ENCODE data around the gene NRCAM.

NRCAM gene

GRCh38 chr7:108301387-108301786 is 154.8 kb downstream of the NRCAM start:
- Mint-ChIP-seq H3K4me3 (no peak overlapping the region), H3K27me3 (peaks cover 3% of the 10 kb centered on the region), H3K9me3 (no peaks in the 10 kb centered on the region), H3K4me1 (ENCODE audit: low read depth) (no peaks in the 10 kb centered on the region), H3K27ac (no peak overlapping the region), H3K36me3 (ENCODE audit: low read depth) (no peaks in the 10 kb centered on the region)
- intact Hi-C loops (cut with micrococcal nuclease), result no loop called here

DNA sequence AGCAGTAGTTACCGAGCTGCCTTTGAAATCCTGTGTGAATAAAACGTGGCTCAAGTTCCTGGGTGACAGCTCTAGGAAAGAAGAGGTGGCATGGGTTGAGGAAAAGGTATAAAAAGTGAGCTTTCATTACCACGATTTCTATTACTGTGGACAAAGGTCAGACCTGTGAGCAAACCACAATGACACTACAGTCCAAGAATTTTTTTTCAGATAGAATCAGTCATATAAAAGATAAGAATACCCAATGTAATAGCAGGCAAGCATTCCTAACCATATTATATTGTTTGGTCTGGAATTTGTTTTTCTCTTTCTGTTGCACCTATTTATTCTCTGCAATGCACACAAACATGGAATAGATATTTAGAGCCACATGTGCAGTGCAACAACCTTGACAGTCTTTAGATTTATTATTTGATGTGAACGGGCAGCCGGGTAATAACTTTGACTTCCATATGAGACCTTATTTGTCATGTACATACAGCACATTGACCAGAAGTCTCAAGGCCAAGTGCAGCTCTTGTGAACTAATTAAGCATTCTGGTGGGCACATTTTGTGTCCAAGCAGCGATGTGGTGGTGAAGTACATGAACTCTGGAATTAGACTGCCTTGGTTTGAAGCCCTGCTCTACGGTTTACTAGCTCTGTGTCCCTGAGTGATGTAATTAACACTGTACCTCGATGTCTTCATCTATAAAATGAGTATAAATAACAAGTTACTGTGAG is 156.8 kb downstream of the NRCAM start:
- Mint-ChIP-seq H3K4me3 (no peak overlapping the region), H3K27me3 (no peaks in the 10 kb centered on the region), H3K36me3 (ENCODE audit: low read depth) (no peaks in the 10 kb centered on the region), H3K27ac (no peak overlapping the region), H3K4me1 (ENCODE audit: low read depth) (peaks cover 5% of the 10 kb centered on the region), H3K9me3 (no peaks in the 10 kb centered on the region)
- intact Hi-C loops (cut with micrococcal nuclease), result no loop called here

DNA sequence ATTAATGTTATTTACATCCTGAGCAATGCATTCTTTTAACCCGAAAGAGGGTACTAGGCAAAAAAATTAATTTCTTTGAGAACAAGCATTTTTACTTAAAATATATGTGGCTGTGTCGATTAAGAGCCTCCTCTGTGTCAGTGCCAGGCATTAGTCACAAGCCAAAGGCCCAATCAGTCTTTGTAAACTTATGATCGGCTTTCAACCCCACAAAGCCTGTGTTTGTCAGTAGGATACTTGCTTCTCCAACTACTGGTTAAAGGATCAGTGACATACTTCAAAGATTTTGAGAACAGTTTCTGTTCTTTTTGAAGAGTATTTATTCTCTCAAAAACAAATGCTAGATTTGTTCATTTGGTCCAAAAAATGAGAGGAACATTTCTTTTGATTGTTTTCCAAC is 159.3 kb downstream of the NRCAM start:
- H3K27ac Mint-ChIP-seq, result no peak overlapping the region
- intact Hi-C loops (cut with micrococcal nuclease), result no loop called here
- peaks cover 5% of the 10 kb centered on the region for H3K4me1 Mint-ChIP-seq (ENCODE audit: low read depth)
- no peaks in the 10 kb centered on the region for H3K9me3 Mint-ChIP-seq
- no peak overlapping the region for H3K4me3 Mint-ChIP-seq
- H3K36me3 Mint-ChIP-seq (ENCODE audit: low read depth), result no peaks in the 10 kb centered on the region
- no peaks in the 10 kb centered on the region for H3K27me3 Mint-ChIP-seq

GRCh38 chr7:108294595-108294994 is 161.6 kb downstream of the NRCAM start:
- no peaks in the 10 kb centered on the region for H3K9me3 Mint-ChIP-seq
- no peaks in the 10 kb centered on the region for H3K36me3 Mint-ChIP-seq (ENCODE audit: low read depth)
- peaks cover 5% of the 10 kb centered on the region for H3K4me1 Mint-ChIP-seq (ENCODE audit: low read depth)
- intact Hi-C loops (cut with micrococcal nuclease), result no loop called here
- no peak overlapping the region for H3K4me3 Mint-ChIP-seq
- no peaks in the 10 kb centered on the region for H3K27me3 Mint-ChIP-seq
- H3K27ac Mint-ChIP-seq, result no peak overlapping the region

DNA sequence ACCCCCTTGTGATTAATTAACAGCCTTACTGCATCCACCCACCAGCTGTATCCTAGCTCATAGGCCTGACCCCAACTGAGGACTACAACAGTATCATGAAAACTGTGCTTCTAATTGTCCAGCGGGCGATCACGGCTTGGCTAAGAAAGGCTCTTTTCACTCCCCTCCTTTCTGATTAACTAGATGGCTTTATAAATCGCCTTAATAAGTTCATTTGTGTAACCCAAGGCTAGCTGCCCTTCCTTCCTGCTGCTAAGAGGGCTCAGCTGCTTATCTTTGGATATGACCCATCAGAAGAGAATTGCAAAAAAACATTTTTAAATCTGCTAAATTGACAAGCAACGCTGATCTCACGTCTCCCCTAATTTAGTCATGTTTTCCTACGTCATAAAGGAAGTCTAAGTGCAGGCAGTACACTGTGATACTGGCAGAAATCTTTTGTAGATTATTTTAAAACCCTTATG is 163.1 kb downstream of the NRCAM start:
- no peak overlapping the region for H3K27ac Mint-ChIP-seq
- peaks cover 5% of the 10 kb centered on the region for H3K4me1 Mint-ChIP-seq (ENCODE audit: low read depth)
- intact Hi-C loops (cut with micrococcal nuclease), result no loop called here
- no peaks in the 10 kb centered on the region for H3K36me3 Mint-ChIP-seq (ENCODE audit: low read depth)
- no peaks in the 10 kb centered on the region for H3K9me3 Mint-ChIP-seq
- H3K27me3 Mint-ChIP-seq, result no peaks in the 10 kb centered on the region
- H3K4me3 Mint-ChIP-seq, result no peak overlapping the region

DNA sequence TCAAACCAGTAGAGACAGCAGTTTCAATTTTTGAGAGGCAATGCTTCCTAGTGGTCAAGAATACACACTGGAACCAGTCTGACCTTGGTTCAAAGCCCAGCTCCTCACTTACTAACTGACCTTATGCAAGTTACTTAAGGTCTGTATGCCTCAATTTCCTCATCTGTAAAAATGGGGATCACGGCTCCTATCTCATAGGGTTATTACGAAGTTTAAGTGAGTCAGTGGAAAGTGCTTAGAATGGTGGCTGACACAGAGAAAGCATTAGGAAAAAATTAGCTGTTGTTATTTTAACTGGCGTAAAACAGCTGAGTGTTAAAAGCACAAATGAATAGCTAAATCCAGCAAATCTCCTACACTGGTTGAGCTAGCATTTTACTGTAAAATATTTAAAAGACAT is 163.7 kb downstream of the NRCAM start:
- Mint-ChIP-seq H3K27ac (no peak overlapping the region), H3K4me3 (no peak overlapping the region), H3K27me3 (no peaks in the 10 kb centered on the region), H3K9me3 (no peaks in the 10 kb centered on the region), H3K36me3 (ENCODE audit: low read depth) (no peaks in the 10 kb centered on the region), H3K4me1 (ENCODE audit: low read depth) (peaks cover 5% of the 10 kb centered on the region)
- intact Hi-C loops (cut with micrococcal nuclease), result no loop called here

- Mint-ChIP-seq H3K27me3 (no peaks in the 10 kb centered on the region), H3K9me3 (no peaks in the 10 kb centered on the region), H3K27ac (no peak overlapping the region), H3K36me3 (ENCODE audit: low read depth) (no peaks in the 10 kb centered on the region), H3K4me3 (no peak overlapping the region), H3K4me1 (ENCODE audit: low read depth) (peaks cover 5% of the 10 kb centered on the region)
- intact Hi-C loops (cut with micrococcal nuclease), result no loop called here
Observed at GRCh38 chr7:108291791-108292440, 164.3 kb downstream of the NRCAM start.

GRCh38 chr7:108291152-108291508 is 165.1 kb downstream of the NRCAM start:
- H3K9me3 Mint-ChIP-seq, result no peaks in the 10 kb centered on the region
- H3K27me3 Mint-ChIP-seq, result no peaks in the 10 kb centered on the region
- no peak overlapping the region for H3K4me3 Mint-ChIP-seq
- intact Hi-C loops (cut with micrococcal nuclease), result no loop called here
- no peaks in the 10 kb centered on the region for H3K36me3 Mint-ChIP-seq (ENCODE audit: low read depth)
- H3K4me1 Mint-ChIP-seq (ENCODE audit: low read depth), result peaks cover 5% of the 10 kb centered on the region
- H3K27ac Mint-ChIP-seq, result no peak overlapping the region

GRCh38 chr7:108290459-108291151 is 165.6 kb downstream of the NRCAM start:
- Mint-ChIP-seq H3K27me3 (no peaks in the 10 kb centered on the region), H3K4me3 (no peak overlapping the region), H3K9me3 (no peaks in the 10 kb centered on the region), H3K36me3 (ENCODE audit: low read depth) (no peaks in the 10 kb centered on the region), H3K27ac (no peak overlapping the region), H3K4me1 (ENCODE audit: low read depth) (peaks cover 5% of the 10 kb centered on the region)
- intact Hi-C loops (cut with micrococcal nuclease), result no loop called here

- peaks cover 5% of the 10 kb centered on the region for H3K4me1 Mint-ChIP-seq (ENCODE audit: low read depth)
- no peak overlapping the region for H3K27ac Mint-ChIP-seq
- no peaks in the 10 kb centered on the region for H3K36me3 Mint-ChIP-seq (ENCODE audit: low read depth)
- no peaks in the 10 kb centered on the region for H3K9me3 Mint-ChIP-seq
- H3K27me3 Mint-ChIP-seq, result no peaks in the 10 kb centered on the region
- H3K4me3 Mint-ChIP-seq, result no peak overlapping the region
- intact Hi-C loops (cut with micrococcal nuclease), result no loop called here
Observed at GRCh38 chr7:108289852-108290251, 166.4 kb downstream of the NRCAM start.

DNA sequence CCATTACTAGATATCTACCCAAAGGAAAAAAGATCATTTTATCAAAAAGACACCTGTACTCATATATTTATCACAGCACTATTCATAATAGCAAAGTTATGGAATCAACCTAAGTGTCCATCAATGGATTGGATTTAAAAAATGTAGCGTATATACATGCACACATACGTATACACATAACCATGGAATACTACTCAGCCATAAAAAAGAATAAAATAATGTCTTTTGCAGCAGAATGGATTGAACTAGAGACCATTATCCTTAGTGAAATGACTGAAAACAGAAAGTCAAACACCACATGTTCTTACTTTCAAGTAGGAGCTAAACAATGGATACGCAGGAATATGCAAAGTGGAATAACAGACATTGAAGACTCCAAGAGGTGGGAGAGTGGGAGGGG is 168.4 kb downstream of the NRCAM start:
- H3K27ac Mint-ChIP-seq, result no peak overlapping the region
- no peaks in the 10 kb centered on the region for H3K4me1 Mint-ChIP-seq (ENCODE audit: low read depth)
- no peaks in the 10 kb centered on the region for H3K9me3 Mint-ChIP-seq
- H3K36me3 Mint-ChIP-seq (ENCODE audit: low read depth), result no peaks in the 10 kb centered on the region
- intact Hi-C loops (cut with micrococcal nuclease), result no loop called here
- no peak overlapping the region for H3K4me3 Mint-ChIP-seq
- peaks cover 3% of the 10 kb centered on the region for H3K27me3 Mint-ChIP-seq

- H3K27ac Mint-ChIP-seq, result no peak overlapping the region
- no peaks in the 10 kb centered on the region for H3K4me1 Mint-ChIP-seq (ENCODE audit: low read depth)
- no peaks in the 10 kb centered on the region for H3K9me3 Mint-ChIP-seq
- no peaks in the 10 kb centered on the region for H3K36me3 Mint-ChIP-seq (ENCODE audit: low read depth)
- no peak overlapping the region for H3K4me3 Mint-ChIP-seq
- intact Hi-C loops (cut with micrococcal nuclease), result no loop called here
- peaks cover 3% of the 10 kb centered on the region for H3K27me3 Mint-ChIP-seq
Observed at GRCh38 chr7:108286290-108286904, 169.8 kb downstream of the NRCAM start.

- H3K36me3 Mint-ChIP-seq (ENCODE audit: low read depth), result no peaks in the 10 kb centered on the region
- no peak overlapping the region for H3K27ac Mint-ChIP-seq
- H3K4me3 Mint-ChIP-seq, result no peak overlapping the region
- no peaks in the 10 kb centered on the region for H3K9me3 Mint-ChIP-seq
- peaks cover 3% of the 10 kb centered on the region for H3K27me3 Mint-ChIP-seq
- intact Hi-C loops (cut with micrococcal nuclease), result no loop called here
- no peaks in the 10 kb centered on the region for H3K4me1 Mint-ChIP-seq (ENCODE audit: low read depth)
Observed at GRCh38 chr7:108285778-108286177, 170.5 kb downstream of the NRCAM start.

DNA sequence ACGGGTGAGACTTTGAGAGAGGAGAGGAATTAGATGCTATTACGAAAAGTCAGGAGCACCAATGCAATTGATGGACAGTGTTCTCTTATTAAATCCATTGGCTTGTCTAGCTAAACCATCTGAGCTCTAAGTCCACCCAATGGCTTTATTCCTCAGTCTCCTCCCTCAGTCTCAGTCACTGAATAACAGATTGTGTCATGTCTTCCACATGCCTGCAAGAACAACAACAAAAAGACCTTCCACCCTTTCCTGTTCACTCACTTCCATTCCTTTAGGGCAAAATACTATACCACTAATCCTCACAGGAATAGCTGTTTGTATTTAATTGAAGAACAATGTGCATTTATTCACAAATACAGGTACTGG is 171.2 kb downstream of the NRCAM start:
- H3K9me3 Mint-ChIP-seq, result no peaks in the 10 kb centered on the region
- intact Hi-C loops (cut with micrococcal nuclease), result no loop called here
- H3K36me3 Mint-ChIP-seq (ENCODE audit: low read depth), result no peaks in the 10 kb centered on the region
- H3K4me1 Mint-ChIP-seq (ENCODE audit: low read depth), result no peaks in the 10 kb centered on the region
- H3K27ac Mint-ChIP-seq, result no peak overlapping the region
- no peak overlapping the region for H3K4me3 Mint-ChIP-seq
- peaks cover 3% of the 10 kb centered on the region for H3K27me3 Mint-ChIP-seq

All from dendritic cell treated with granulocyte-macrophage colony-stimulating factor and Interleukin-4, amounts not matched to agents 40 ng/mL and 50 ng/mL, for 4 days (primary cell).